Stimulated activated CD8-positive, alpha-beta memory T cell treated with anti-CD3 and anti-CD28 coated beads, Interleukin-4, amount 100 ng/mL, for 24 hours (primary cell): ENCODE measurements around the gene TBKBP1.

Source experiments
- DNase-seq: peaks from one replicate; pipeline ENCODE4 v3.0.0-alpha.2; 2020; ENCODE audit warnings: low read depth

Gene TBKBP1

GRCh38 chr17:47699536-47699840, 5.5 kb downstream of the TBKBP1 start:
- DNase-seq = no peak

DNA sequence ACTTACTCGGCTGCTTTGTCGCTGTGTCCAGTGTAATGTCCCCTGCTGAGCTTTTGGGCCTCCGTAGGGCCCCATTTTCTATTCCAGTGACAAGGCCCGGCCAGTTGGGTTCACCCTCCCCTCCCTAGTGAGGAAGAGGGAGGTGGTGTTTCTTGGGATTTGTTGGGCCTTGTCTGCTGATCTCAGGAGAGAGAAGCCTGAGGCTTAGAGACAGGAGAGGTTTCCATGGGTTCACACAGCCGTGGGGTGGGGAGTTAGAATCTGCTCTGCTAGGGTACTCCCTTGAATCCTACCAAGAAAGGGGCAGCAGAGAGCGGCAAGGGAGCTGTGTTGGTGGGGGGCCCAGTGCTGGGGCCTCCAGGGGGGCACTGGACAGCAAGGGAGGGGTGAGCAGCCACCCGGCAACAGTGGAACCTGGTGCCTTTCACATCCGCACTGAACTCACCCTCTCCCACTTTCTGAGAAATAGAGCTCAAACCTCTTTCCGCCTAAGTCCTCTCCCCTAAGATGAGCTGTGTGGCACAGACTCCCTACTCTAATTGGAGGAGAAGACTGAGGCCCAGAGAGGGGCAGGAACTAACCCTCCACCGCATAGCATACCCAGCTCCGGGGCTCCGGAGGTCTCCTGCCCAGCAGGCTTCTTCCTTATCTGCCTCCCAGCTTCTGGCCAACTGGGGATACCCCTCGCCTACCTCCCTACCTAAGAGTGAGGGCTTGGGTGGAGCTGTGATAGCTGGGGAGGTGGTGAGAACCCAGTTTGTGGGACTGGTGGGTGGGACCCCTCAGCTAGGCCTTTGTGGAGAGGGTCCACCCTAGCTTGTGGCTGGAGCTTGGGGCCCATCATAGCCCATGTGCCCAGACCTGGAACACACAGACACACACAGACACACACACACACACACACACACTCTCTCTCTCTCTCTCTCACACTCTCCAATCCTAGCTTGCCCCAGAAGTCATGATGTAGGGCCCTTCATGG, 6.8 kb downstream of the TBKBP1 start:
- DNase-seq = no peak

GRCh38 chr17:47701608-47702007, 7.6 kb downstream of the TBKBP1 start:
- no peak for DNase-seq

DNA sequence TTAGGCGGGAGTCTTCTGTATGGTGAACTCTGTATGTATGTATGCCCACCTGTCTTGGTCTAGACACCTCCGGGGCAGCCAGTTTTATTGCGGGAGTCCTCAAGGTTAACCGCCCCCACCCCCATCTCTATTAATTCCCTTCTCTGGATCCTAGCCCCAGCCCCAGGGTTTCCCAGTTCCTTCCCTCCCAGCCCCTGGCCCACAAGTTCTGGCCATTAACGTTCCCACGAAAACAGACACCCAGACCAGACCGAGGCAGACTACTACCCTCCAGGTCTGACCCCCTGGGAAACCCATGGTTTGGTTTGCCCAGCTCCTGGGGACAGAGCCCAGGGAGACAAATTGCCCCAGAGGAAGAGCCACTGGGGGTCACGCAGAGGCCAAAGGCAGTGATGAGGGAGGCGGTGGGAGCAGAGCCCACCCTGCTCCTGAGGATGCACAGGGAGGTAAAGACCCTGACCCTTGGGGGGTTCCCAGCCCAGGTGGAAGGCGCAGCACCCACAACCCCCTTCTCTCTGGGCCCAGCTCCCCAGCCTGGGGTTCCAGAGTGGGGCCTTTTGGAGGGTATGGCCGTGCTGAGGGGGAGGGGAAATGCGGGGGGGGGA, 8.5 kb downstream of the TBKBP1 start:
- no peak for DNase-seq

- DNase-seq = peak; percentile 65
Measured at GRCh38 chr17:47703191-47703591, 9.2 kb downstream of the TBKBP1 start.

DNA sequence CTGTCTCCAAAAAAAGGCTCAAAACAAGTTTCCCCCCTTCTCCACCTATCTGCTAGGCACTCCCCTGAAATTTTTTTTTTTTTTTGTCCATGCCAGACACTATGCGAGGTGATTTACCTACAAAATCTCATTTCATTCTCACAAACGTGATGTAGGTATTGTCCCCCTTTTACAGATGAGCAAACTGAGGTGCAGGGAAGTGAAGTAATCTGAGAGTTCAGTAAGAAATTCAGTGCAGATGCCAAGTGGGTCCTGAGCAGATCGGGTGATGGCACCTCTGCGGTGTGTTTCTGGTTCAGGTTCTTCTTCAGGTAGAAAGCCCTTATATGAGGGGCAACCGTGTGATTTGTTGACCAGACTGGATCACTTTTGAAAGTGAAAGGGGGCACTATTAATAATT, 9.7 kb downstream of the TBKBP1 start:
- DNase-seq = no peak

GRCh38 chr17:47704116-47704515, 10.2 kb downstream of the TBKBP1 start:
- DNase-seq = no peak

DNA sequence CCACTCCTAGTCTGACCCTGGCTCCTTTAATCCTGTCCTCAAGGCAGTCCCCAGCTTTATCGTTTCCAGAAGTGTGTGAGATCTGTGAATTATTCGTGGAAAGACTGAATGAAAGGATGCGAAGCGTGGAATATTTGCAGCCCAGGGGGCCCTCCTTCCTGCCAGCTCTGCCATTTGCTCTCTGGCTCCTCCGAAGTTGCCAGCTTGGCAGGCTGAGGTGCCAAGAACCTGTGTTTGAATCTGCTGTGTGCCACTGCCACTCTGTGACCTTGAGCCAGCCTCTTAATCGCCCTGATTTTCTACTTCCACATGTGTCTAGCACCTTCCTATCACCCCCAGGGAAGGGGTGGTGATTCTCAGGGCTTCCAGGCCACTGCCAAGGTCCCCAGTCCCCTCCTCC, 10.8 kb downstream of the TBKBP1 start:
- no peak for DNase-seq

DNA sequence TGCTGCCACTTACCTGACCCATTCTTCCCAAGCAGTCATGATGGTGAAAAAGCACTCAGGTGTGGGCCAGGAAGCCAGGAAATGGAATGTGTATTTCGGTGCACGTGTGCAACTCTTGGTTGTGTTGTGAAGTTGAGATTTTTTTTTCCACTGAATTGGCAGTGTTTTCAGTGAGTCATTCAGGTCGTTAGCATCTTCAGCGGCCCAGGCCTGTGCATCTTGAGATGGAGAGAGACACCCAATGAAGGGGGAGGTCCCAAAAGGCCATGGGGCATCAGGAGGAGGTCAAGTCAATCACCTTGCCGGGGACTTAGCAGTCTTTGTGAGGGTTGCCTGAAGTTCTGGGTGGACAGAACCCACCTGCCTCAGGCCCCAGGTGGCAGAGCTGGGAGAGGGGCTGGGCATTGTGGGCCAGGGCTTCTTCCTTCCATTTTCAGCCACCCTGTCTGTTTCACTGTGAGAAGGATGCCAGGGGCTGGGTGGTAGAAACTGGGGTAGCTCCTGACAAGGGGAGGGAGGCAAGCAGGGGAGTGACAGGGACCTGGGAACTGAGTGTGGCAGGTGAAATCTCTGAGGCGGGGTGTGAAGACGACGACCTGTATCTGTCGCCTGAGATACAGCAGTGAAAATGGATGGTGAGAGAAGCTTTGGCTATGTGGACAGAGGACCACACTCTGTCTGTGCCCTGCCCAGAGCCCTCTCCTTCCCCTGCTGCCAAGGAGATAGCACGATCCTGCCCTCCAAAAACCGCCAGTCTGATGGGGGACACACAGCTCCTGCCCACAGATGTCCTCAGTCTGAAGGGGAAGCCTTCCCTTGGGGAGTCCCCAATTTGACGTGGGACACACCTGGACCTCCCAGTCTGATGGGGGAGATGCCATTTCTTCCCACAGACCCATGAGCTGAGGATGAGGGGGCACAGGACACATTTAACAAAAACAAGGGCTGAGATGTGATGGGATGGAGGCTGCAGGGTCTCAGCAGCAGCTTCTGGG, 11.9 kb downstream of the TBKBP1 start:
- DNase-seq = no peak

- no peak for DNase-seq
Measured at GRCh38 chr17:47707056-47707804, 13.3 kb downstream of the TBKBP1 start.

GRCh38 chr17:47707884-47708283, 13.9 kb downstream of the TBKBP1 start:
- no peak for DNase-seq

GRCh38 chr17:47708312-47708863, 14.4 kb downstream of the TBKBP1 start:
- no peak for DNase-seq

DNA sequence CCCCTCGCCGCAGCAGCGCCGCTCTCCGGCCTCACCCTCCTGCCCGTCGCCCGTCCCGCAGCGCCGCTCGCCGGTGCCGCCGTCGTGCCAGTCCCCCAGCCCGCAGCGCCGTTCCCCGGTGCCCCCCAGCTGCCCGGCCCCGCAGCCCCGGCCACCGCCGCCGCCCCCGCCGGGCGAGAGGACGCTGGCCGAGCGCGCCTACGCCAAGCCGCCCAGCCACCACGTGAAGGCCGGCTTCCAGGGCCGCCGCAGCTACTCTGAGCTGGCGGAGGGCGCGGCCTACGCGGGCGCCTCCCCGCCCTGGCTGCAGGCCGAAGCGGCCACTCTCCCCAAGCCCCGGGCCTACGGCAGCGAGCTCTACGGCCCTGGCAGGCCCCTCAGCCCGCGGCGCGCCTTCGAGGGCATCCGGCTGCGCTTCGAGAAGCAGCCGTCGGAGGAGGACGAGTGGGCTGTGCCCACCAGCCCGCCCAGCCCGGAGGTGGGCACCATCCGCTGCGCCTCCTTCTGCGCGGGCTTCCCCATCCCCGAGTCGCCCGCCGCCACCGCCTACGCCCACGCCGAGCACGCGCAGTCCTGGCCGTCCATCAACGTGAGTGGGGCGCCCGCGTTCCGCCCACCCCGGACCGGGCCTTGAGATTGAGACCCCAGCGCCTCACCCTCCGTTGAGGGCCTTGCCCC, 15.0 kb downstream of the TBKBP1 start:
- no peak for DNase-seq

GRCh38 chr17:47709594-47709993, 15.6 kb downstream of the TBKBP1 start:
- no peak for DNase-seq

DNA sequence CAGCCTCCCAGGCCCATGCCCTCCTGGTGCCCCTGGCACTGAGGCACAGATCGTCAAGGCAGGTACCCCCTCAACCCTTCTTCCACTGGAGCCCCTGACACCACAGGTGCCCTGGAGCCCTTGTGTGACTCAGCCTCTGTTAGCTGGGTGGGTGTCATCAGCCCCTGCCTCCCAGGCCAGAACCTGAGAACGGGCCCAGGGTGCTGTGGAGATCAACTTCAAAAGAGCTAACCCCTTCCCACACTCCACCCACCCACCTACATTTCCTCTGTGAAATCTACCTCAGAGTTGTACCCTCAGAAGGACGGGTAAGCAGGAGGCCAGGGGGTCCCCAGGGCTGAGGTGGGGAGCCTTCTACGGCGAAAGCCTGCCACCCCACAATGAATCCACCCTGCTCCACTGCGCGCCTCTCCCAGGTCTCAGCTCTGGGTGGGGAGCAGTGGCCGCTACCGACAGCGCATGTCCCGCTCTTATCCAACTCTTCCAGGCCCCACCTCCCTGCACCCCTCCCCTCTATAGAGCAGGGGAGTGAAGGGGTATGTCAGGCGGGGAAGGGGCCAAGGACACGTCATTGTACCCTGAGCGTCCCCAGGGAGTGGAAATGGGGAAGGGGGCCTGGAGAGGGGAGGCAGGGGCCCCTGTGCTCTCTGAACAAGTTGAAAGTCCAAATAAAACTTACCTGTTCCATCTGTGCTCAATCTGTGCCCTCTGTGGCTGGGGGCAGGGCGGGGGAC, 17.6 kb downstream of the TBKBP1 start:
- no peak for DNase-seq

- DNase-seq = no peak
Measured at GRCh38 chr17:47712330-47713023, 18.5 kb downstream of the TBKBP1 start.

DNA sequence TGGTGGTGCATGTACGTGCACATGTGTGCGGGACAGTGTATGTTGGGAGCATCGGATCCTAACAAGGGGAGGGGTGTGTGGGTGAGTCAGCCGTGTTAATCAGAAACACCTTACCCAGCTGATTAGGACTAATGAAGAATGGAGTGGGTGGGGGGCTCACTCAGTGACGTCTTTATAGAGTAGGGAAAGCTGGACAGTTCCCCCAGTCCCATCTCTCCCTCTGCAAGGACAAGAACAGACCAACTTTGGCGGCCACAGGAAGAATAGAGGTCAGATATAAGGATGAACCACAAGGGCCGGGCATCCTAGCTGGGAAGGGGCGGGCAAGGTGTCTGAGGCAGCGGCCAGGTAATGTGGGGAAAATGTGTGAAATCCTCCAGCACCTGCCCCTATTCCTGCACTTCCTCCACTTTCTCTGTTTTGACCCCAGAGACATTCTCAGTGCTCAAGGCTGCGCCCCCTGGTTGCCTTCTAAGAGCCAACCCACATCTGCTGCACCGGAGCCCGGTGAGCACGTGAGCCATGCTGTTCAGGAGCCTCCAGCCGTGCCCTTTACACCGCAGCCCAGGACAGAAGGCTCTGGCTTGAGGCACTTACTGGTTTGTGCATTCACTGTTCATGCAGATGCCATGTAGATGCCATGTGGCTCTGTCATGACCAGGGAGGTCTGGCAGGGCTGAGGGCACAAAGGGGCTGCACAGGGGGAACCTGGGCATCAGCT, 20.2 kb downstream of the TBKBP1 start:
- no peak for DNase-seq

DNA sequence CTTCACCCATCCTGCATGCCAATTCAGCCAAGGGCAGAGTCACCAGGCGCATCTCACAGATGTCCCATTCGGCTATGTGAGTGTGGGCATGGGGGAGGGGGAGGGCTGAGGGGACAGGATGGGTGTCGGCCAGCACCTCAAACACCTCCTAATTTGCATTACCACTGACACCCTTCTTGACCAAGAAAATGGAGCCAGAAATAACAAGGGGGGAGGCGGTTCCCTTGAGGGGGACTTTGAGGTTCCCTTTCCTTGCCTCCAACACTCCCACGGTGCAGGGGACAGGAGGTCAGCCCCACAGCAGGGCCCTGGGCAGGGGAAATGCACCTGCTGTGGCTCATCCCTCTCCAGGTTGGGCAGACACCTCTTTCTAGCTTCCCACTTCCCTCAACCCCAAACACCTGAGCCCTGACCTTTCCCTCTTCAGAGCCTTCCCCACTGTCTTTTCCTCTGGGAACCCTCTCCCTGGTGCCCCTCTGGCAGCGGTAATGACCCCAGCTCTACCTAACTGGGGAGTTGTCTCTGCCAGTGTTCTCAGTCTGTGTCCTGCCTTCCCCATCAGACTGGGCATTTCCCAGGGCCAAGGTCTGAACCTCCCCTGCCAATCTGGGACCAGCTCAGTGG, 20.9 kb downstream of the TBKBP1 start:
- no peak for DNase-seq
